UCSD-AML1 (cell line): ENCODE data around the gene TRMU.

Experiments used
- DNase-seq: peaks from one replicate; lab custom pipeline; 2025; ENCODE audit not compliant: unreplicated experiment; lab: John Stamatoyannopoulos, UW

Gene TRMU

DNA sequence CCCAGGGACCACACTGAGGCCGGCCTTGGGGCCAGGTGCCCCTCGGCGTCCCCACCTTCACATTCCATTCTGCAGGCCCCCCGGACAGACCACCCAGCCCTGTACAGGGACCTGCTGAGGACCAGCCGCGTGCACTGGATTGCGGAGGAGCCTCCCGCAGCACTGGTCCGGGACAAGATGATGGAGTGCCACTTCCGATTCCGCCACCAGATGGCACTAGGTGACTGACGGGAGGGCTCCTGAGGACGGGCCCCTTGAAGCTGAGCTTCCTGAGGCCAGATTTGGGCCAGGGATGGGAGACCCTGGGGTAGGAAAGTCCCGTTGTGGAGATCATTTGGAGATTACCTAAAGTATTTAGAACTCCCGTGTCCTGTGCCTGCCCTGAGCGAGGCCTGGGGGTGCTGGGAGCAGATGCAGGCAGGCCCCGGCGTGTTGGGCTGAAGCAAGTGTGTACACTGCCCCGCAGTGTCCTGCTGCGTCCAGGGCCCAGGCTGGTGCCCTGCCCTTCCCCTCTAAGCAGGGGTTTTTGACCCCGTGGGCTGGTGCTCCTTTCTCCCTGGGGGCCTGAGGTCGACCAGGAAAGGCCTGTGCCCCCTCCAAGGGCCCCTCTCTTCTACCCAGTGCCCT, 20.0 kb downstream of the TRMU start:
- DNase-seq, result peak; percentile 50

DNA sequence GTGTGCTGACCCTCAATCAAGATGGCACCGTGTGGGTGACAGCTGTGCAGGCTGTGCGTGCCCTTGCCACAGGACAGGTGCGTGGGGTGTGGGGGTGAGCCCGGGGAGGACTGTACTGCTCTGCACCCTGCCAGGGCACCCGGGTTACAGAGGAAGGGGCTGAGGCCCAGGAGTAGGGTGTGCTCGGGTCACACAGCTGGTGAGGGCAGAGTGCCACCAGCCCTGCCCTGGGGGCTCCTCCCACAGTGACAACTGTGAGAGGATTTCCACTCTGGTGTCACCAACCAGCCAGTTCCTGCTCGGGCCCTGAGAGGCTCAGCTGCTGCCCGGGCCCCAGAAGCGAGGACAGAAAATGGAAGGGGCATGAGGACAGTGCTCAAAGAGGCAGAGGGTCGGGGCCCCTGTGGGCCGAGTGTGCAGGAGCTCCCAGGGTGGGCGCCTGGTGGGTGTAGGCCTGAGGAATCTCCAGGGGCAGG, 20.5 kb downstream of the TRMU start:
- DNase-seq, result no peak

GRCh38 chr22:46356496-46357480, 21.3 kb downstream of the TRMU start:
- DNase-seq, result no peak

DNA sequence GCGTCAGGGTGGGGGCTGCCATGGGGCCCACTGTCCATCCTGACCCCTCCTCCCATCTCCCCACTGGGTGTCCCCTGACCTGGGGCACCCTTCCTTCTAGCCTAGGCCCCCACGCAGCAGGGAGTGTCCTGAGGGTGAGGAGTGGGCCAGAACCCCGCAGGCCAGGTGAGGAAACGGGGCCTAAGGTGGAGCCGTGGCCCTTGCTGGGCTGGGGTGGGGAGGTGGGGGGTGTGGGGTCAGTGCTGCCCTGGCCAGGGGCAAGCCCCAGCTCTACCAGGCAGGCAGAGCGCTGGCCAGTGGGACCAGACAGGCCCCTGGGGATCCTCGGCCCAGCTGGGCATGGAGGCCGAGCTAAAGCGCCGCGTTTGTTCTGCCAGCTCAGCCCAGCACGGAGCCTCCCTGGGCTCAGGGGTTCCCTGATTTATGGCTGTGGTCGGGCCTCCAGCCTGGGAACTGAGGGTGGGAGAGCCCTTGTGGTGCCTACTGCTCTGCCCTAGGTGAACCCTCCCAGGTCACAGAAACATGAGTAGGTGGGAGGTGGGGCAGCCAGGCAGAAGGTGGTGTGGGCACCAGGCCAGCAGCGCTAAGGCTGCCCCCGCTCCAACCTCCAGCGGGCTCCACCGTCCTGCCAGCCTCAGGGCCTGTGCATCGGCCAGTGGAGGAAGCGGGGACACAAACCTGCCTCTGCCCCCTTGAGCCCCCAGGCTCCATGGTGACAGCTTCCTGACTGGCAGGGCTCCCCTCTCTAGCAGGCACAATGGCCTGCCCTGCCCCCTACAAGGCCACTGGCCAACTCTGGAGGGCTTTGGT, 22.4 kb downstream of the TRMU start:
- DNase-seq, result no peak

DNA sequence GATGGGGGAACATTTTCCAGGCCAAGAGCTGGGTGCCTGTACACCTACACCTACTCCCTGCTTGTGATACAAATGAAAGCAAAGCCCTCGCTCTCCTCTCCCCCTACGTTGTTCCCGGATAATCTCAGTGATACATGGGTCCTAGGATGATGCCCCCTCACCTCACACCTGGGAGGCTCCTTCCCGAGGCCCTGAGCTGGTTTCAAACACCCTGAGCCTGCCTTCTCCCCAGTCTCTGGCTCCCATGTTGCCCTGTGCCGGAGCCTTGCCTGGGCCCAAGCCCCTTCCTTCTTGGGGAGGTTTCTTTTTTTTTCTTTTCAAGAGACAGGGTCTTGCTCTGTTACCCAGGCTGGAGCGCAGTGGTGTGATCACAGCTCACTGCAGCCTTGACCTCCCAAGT, 23.3 kb downstream of the TRMU start:
- DNase-seq, result no peak

DNA sequence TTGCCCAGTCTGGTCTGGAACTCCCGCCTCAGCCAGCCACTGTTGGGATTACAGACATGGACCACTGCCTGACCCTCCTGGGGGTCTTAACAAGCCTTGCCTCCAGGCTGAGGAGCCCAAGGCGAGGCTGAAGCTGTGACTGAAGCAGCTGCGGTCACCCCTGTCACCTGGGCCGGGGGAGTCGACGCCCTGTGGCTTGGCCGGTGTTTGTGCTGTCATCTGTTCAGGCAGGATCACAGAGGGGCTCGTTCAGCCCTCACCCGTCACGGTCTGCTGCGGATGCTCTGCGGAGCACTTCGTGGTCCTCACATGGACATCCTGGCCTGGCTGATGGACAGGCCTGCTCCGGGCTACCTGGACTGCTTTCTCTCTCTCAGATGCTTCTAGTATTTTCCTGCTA, 23.8 kb downstream of the TRMU start:
- DNase-seq, result no peak

DNA sequence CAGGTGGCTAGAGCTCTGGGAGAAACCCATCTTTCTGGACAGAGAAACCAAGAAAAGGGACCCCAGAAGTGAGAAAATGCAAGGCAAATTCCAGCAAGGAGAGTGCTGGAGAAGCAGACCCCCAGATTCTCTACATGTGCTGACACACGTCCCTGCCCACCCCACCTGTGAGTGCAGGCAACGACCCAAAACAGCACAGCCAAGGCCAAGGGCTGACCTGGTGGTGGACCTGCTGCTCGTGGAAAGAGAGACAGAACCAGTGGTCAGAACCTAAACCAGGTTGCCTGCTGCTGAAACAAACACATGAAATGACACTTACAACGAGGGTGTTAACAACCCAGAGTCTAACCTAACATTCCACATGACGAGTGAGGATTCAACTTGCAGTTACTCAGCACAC, 24.6 kb downstream of the TRMU start:
- DNase-seq, result no peak

GRCh38 chr22:46360891-46361290, 25.4 kb downstream of the TRMU start:
- DNase-seq, result no peak

DNA sequence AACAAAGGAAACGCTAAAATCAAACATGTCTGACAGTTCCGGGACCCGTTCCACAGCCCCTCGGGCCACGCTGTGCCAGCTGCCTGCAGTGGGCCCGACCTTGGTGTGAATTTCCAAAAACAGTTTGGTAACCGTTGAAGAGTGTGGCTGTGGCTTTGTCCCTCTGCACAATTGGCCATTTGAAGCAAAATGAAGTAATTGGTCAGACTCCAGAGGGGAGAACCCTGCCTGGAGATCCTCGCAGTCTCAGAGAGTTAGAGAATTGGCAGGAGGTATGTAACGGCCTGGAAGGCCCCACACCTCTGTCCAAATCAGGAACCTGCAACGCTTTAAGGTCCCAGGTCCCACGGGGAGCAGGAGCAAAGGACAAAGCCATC, 26.3 kb downstream of the TRMU start:
- no peak for DNase-seq

DNA sequence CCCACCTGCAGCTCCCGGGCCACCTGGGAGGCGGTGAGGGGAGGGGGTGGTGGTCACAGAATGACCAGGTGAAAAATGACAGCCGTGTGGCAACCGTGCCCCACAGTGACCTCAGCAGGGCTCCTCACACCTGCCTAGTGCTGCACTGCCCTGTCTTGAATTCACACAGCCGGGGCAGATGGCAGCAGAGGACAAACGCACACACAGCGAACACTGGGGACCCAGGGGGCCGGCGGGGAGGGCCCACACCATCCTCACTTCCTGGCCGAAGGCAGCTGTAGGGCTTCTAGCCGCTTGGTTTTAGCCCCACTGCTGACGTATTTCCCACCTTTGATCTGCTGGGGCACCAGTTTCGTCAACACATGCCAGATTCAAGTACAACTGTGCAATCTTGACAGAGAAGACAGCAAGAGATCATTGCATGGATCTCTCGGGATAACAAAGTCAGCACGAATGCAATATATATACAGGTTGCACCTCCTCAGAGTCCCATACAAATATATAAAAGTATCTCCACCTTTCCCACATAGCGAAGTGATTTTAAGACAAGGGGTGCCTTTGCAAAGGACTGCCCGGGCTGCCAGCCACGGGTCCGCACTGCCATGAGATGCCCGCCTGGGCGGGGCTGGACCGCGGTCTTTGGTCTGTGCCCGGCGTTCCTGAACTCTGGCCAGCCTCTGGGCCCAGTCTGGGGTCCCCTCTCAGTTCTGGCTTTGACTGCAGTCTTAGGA, 26.9 kb downstream of the TRMU start:
- no peak for DNase-seq

DNA sequence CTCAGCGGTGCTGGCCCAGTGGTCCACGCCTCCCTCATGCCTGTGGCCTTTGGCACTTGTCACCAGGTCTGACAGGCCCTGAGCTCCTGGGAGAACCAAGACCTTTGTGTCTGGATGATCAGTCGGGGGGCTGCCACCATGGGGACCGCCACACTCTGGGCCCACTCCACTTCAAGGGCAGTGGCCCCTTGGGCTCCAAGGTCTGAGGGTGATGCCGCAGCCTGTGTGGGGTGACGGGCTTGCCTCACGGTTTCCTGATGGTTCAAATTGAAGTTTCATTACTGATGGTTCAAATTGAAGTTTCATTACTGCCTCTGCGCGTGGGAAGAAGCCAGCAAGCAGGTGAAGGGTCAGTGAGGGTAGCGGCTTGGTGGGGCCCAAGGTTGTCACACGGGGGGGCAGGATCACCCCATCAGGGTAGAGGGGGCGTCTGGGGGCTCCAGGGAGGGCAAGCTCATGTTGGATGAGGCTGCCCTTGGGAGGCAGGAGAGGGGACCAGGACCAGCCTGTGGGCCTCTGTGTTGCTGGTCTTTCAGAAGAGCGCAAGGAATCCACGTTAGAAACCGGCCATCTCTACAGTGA, 27.5 kb downstream of the TRMU start:
- DNase-seq, result no peak

DNA sequence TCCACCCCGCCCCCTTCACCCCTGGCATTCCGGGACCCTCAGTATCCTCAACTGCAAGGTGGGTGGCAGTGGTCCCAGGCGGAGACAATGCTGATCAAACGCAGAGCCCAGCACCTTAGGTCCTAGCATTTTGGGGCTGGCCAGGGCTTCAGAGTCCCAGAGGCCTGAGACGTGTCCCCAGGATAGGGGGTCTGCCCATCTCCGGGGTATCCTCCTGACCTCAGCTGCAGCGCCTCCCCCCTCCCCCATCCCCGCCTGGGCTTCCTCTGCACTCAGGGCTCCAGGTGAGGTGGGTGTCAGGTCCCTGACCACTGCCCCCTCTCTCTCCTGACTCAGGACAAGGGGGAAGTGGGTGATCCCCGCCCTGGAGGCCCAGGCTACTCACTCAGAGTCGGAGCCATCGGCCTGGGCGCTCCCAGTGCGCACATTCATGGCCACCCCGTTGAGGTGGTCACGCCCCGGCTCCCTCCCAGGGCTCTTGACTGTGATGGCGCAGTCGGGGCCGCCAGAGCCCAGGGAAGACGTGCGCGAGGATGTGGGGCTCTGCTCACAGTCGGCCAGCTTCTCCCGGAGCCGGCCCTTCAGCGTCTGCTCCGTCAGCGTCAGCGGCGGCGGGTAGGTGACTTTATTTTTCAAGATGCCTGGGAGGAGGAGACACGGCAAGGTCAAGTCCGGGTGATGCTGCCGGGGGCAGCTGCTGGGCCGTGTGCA, 28.3 kb downstream of the TRMU start:
- DNase-seq, result no peak

GRCh38 chr22:46364341-46365165, 29.0 kb downstream of the TRMU start:
- no peak for DNase-seq

- no peak for DNase-seq
Observed at GRCh38 chr22:46365166-46365624, 29.7 kb downstream of the TRMU start.

- DNase-seq, result no peak
Observed at GRCh38 chr22:46366327-46366731, 30.8 kb downstream of the TRMU start.

DNA sequence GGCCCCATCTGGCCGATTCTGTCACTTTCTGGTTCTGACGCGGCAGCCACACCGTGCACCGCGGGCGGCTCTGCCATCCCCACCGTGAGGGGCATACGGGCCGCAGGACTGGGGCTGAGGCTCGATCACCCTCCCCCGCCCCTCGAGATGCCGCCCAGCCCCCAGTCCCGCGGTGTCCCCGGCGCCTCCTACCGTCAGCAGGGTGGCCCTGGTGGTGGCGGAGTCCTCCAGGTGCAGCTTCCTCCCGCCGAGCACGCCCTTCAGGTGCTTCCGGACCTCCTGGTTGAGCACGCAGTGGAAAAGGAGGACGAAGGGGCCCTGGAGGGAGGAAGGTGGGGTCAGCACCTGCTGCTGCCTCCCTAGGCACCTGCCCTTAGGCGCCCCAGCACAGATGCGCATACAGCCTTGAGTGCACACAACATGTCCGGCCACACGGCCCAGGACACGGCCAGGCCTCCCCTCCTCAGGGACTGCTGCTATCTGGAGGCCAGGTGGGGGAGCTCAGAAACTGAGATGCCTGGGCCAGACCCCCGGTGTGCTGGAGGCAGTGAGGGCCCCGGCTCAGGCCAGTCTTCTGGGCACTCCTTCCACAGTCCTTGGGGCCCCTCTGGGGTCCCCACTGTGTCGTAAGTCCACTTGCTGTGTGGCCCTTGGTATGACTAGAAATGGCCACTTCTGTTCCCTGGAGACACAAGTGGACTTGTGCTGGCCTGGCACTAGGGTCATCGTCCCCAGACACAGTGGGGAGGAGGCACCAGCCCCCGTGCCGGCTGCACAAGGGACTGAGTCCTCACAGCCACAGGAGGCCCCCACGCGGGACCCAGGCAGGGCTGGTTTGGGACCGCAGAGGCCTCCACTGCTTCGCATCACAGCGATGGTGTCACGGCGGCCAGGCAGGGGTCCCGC, 31.5 kb downstream of the TRMU start:
- no peak for DNase-seq

DNA sequence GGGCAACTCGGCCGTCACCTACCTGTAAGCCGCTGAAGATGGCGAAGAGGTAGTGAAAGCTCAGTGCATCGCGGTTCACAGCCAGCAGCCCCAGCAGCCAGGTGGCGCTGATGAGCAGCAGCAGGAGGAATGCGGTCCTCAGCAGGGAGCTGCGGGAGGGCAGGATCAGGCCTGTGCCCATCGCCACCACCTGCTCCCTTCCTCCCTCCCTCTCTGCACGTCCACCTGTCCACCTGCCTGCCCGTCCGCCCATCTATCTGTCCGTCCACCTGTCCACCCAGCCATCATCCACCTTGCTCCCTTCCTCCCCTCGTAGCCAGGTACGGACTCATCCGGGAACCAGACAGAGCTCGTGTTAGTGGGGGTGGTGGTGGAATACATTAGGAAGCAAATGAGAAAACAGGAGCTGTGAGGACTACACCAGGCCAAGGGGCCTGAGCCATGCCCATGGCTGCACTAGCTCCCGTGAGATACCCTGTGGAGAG, 32.2 kb downstream of the TRMU start:
- DNase-seq, result peak; percentile 69

DNA sequence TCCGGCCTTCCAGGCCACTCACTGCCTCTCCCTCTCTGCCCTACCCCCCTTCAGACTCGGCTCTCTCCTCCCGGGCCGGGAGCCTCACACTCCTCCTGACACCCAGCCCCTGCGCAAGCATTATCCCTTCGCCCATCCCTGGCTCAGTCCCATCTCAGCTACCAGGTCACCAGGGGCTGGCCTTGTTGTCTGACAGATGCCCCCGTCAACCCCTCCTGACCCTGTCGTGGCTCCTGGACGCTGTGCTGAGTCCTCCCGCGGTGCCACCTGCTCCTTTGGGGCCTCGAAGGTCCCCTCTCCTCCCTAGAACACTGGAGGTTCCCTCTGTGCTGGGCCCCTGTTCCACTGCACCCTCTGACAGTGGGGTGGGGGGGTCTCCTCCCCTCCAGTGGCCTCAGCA, 32.9 kb downstream of the TRMU start:
- no peak for DNase-seq
